Keratinocyte (primary cell): ENCODE results near the gene LRGUK. TPM values are rescaled to one million over a fixed set of nuclear protein-coding genes. Genes with fewer than 3 reads are reported as not detected.

Experiments used
- DNase-seq: peaks from one replicate; pipeline ENCODE4 v3.0.0-alpha.2; 2011; ENCODE audit warnings: low read depth, missing footprints, low spot score
- FAIRE-seq: peaks from 2 replicates; lab custom pipeline; 2011; peaks lifted over from hg19 to GRCh38; lab: Jason Lieb, UNC
- H2AFZ ChIP-seq: 2 replicates; pipeline ENCODE4 v1.6.0; 2012; ENCODE audit warnings: low read length, control low read depth, inconsistent platforms; ENCODE audit not compliant: control insufficient read depth
- H3K27ac ChIP-seq: 2 replicates; pipeline ENCODE4 v1.5.1; 2011; ENCODE audit warnings: low read length; ENCODE audit not compliant: control insufficient read depth, insufficient read depth
- H3K27me3 ChIP-seq: 3 replicates; pipeline ENCODE4 v1.6.0; 2011; ENCODE audit warnings: low read length; ENCODE audit not compliant: control insufficient read depth, insufficient read depth; ENCODE audit errors: extremely low read depth
- H3K36me3 ChIP-seq, 2 experiments: 2 replicates in 1 of 2; 3 replicates in 1 of 2; pipeline ENCODE4 v1.5.1; 2011; ENCODE audit warnings: low read length in 2 of 2, mild to moderate bottlenecking in 1 of 2; ENCODE audit not compliant: control insufficient read depth in 2 of 2, insufficient read depth in 2 of 2; ENCODE audit errors: extremely low read depth in 1 of 2
- H3K4me1 ChIP-seq: 3 replicates; pipeline ENCODE4 v1.5.1; 2011; ENCODE audit warnings: low read length; ENCODE audit not compliant: control insufficient read depth, insufficient read depth; ENCODE audit errors: extremely low read depth
- H3K4me2 ChIP-seq: 3 replicates; pipeline ENCODE4 v1.6.0; 2011; ENCODE audit warnings: low read depth, low read length; ENCODE audit not compliant: control insufficient read depth, insufficient read depth; ENCODE audit errors: extremely low read depth
- H3K4me3 ChIP-seq, 3 experiments: fragments of 200-600 bp in 1 of 3; sonication (generic) in 1 of 3; 2 replicates in 2 of 3; 3 replicates in 1 of 3; pipeline ENCODE4 v1.5.1; 2011 to 2016; ENCODE audit warnings: low read length in 3 of 3, mild to moderate bottlenecking in 3 of 3, control low read depth in 2 of 3, inconsistent platforms in 1 of 3, low read depth in 1 of 3, mixed read lengths in 1 of 3, mixed run types in 1 of 3, moderate library complexity in 1 of 3; ENCODE audit not compliant: control insufficient read depth in 2 of 3, insufficient read depth in 2 of 3; ENCODE audit errors: extremely low read depth in 1 of 3
- H3K79me2 ChIP-seq: 2 replicates; pipeline ENCODE4 v1.6.0; 2012; ENCODE audit warnings: low read length; ENCODE audit not compliant: control insufficient read depth, insufficient read depth
- H3K9ac ChIP-seq: 3 replicates; pipeline ENCODE4 v1.6.0; 2011; ENCODE audit warnings: low read length; ENCODE audit not compliant: control insufficient read depth, insufficient read depth; ENCODE audit errors: extremely low read depth
- H3K9me1 ChIP-seq: 3 replicates; pipeline ENCODE4 v1.6.0; 2011; ENCODE audit warnings: low read length; ENCODE audit not compliant: control insufficient read depth, insufficient read depth; ENCODE audit errors: extremely low read depth
- H3K9me3 ChIP-seq: 2 replicates; pipeline ENCODE4 v1.5.1; 2012; ENCODE audit warnings: low read depth, low read length; ENCODE audit not compliant: control insufficient read depth
- H4K20me1 ChIP-seq: 3 replicates; pipeline ENCODE4 v1.6.0; 2011; ENCODE audit warnings: low read length; ENCODE audit not compliant: control insufficient read depth, insufficient read depth; ENCODE audit errors: extremely low read depth
- CTCF ChIP-seq, 3 experiments: IDR thresholded peaks in 1 of 3; conservative IDR thresholded peaks in 1 of 3; optimal IDR thresholded peaks in 1 of 3; 2 replicates in 2 of 3; 3 replicates in 1 of 3; pipeline versions ENCODE3 to v1.5.1; 2011; ENCODE audit warnings: low read length in 3 of 3, mild to moderate bottlenecking in 3 of 3, moderate library complexity in 2 of 3, control low read depth in 1 of 3, inconsistent platforms in 1 of 3; ENCODE audit not compliant: insufficient read depth in 2 of 3; ENCODE audit errors: extremely low read depth in 1 of 3
- EZH2 ChIP-seq: IDR thresholded peaks from one replicate; pipeline ENCODE4 v1.6.1; 2012; ENCODE audit warnings: inconsistent platforms, mild to moderate bottlenecking, low read length, moderate library complexity
- dilution Hi-C: fragments of 300-500 bp; cut with MboI; formaldehyde crosslinking; loops from one replicate; pipeline ENCODE4 v1.7.0; 2020; ENCODE audit warnings: low sequenced_read_pairs; ENCODE audit not compliant: extremely low pct_ligation_motif_present
- polyA plus RNA-seq, 5 experiments: library from polyadenylated mRNA; depleted of rRNA in 3 of 5; stranded (reverse) in 3 of 5; stranded (forward) in 1 of 5; unstranded in 1 of 5; fragments of >200 nt; gene quantifications; 1 replicate in 1 of 5; 2 replicates in 3 of 5; 3 replicates in 1 of 5; pipeline versions ENCODE4 v1.2.1 to v1.2.3, GENCODE V29; 2011 to 2012; ENCODE audit warnings: missing spikeins in 2 of 5, low read depth in 1 of 5, low replicate concordance in 1 of 5

LRGUK gene
- polyA plus RNA-seq, 1 donor (not counting 4 experiments of a cell fraction or from before 2014, with no cell fraction given) = 0.50 TPM

- no peak overlapping the region for H3K4me2 ChIP-seq
- FAIRE-seq = no peak
Observed at GRCh38 chr7:134298902-134299683, 172.0 kb downstream of the LRGUK start.

GRCh38 chr7:134300988-134301387 is 173.8 kb downstream of the LRGUK start:
- Histone ChIP-seq H3K27me3 (no peaks in the 10 kb centered on the region), H3K27ac (no peak overlapping the region), H3K4me2 (no peak overlapping the region), H2AFZ (no peak overlapping the region), H3K4me3 (no peak overlapping the region), H3K36me3 (peaks cover 0 to 5% of the 10 kb centered on the region in 2 experiments), H4K20me1 (no peaks in the 10 kb centered on the region), H3K9ac (no peak overlapping the region), H3K4me1 (no peaks in the 10 kb centered on the region), H3K9me1 (no peaks in the 10 kb centered on the region), H3K9me3 (no peaks in the 10 kb centered on the region), H3K79me2 (no peaks in the 10 kb centered on the region)
- dilution Hi-C loops = no loop called here
- FAIRE-seq = no peak
- no peak for TF ChIP-seq EZH2
- no peak for TF ChIP-seq CTCF (optimal IDR thresholded peaks at IDR 0.05 in 1 of 3, IDR thresholded peaks at IDR 0.05 in 1 of 3, conservative IDR thresholded peaks at IDR 0.05 in 1 of 3; ENCODE audit: extremely low read depth in 1 of 3, insufficient read depth in 2 of 3, low read length in 3 of 3)
- no peak for DNase-seq

More at GRCh38 chr7:134298902-134299683, 172.0 kb downstream of the LRGUK start:
- no peak overlapping the region for H2AFZ ChIP-seq
- no peak overlapping the region for H3K9ac ChIP-seq
- H3K27me3 ChIP-seq = no peaks in the 10 kb centered on the region
- H3K4me1 ChIP-seq = no peaks in the 10 kb centered on the region
- H3K79me2 ChIP-seq = no peaks in the 10 kb centered on the region
- DNase-seq = no peak
- no peak overlapping the region for H3K27ac ChIP-seq
- dilution Hi-C loops = no loop called here
- no peak overlapping the region for H3K4me3 ChIP-seq
- no peaks in the 10 kb centered on the region for H4K20me1 ChIP-seq
- TF ChIP-seq CTCF (optimal IDR thresholded peaks at IDR 0.05 in 1 of 3, IDR thresholded peaks at IDR 0.05 in 1 of 3, conservative IDR thresholded peaks at IDR 0.05 in 1 of 3; ENCODE audit: extremely low read depth in 1 of 3, insufficient read depth in 2 of 3, low read length in 3 of 3) (no peak), EZH2 (no peak)
- peaks cover 2 to 10% of the 10 kb centered on the region in 2 experiments for H3K36me3 ChIP-seq
- H3K9me1 ChIP-seq = no peaks in the 10 kb centered on the region
- H3K9me3 ChIP-seq = no peaks in the 10 kb centered on the region
